Measurements from ENCODE around the gene TCTA.
"Not testable (repeated sequence)": the region's sequence is repeated elsewhere in the genome, so short reads cannot be mapped to it uniquely, and the experiment has no call there.

The TCTA gene, protein sequence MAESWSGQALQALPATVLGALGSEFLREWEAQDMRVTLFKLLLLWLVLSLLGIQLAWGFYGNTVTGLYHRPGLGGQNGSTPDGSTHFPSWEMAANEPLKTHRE

DNA sequence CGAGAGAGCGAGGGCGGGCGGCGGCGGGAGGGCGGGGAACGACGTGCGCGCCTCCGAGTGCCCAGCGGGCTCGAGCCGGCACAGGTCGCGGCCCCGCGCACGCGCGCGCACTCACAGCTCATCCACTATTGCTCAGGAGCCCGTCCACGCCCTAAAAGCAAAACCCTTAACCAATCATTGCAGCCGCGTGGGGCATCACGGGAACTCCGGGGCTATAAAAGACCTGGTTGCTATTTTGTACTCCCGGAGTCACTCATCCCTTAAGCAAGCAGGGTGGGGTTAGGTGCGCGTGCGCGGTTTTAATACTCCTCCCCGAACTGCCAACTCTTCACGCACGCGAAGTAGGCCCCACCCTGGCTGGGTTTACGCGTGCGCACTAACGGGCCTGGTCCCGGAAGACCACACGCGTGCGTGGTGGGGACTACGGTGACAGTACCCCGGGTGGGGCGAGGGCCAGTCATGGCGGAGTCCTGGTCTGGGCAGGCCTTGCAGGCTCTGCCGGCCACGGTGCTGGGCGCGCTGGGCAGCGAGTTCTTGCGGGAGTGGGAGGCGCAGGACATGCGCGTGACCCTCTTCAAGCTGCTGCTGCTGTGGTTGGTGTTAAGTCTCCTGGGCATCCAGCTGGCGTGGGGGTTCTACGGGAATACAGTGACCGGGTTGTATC lies at the start of gene TCTA, which contains the start of gene RHOA:
Gene TCTA, plus strand, starts transcription at position 456 of the 664 bp plus-strand sequence. Its CDS starts 4 bp downstream, at position 460.
Gene RHOA, minus strand, starts transcription at position 9 of the 664 bp plus-strand sequence. CDS start 36,387 bp downstream, outside the sequence.
- peak; percentile 100 for DNase-seq (ENCODE audit: insufficient read length, low spot score)
- peak; percentile 98 for FAIRE-seq

DNA sequence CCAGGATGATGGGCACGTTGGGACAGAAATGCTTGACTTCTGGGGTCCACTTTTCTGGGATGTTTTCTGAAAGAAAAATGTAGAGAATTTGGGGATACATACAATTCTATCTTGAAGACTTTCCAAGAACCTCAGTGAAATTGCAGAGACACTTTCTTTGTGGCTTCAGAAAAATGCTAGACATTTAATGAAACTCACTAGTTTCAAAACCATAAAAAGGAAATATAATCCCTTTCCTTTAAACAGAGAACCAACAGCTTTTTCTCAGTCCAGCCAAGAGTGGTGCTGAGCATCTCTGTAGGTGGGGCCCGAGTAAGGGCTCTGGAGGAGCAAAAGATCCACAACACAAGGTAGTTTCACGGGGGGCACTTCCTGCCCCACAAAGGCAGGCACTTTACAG lies 49.7 kb upstream of the TCTA start:
- FAIRE-seq (no peak), DNase-seq (ENCODE audit: insufficient read length, low spot score) (no peak)

DNA sequence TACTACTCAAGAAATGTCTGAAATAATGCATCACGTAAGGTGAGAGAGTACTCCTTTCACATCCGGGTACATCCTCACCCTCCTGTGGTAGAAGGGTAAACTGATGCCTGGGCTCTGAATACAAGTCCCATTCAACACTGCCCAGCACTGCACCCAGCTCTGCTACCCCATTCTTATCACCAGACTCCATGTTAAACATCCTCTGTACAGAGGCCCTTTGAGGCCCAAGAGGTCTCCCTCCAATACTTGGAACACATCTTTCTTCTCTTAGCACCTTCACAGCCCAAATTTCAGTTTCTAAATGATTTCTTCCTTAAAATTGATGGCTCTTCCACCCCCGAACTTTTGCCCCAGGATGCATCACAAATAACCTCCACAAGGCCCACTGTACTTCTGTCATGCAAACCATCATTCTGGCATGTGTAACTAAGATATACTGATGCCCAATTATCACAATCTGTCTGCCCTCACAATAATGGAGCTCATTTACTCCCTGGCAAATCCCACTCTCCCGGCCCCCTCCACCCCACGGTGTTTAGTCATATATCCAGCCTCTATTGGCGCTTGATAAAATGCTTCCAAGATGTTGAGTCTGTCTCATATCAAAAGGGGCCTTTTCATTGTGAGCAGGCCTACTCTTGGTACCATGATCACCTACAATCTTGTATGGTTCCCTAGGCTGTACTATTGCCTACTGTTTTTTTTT lies 41.5 kb upstream of the TCTA start:
- no peak for DNase-seq (ENCODE audit: insufficient read length, low spot score)
- no peak for FAIRE-seq

- FAIRE-seq (no peak), DNase-seq (ENCODE audit: insufficient read length, low spot score) (no peak)
Measured at GRCh38 chr3:49371946-49372345, 40.3 kb upstream of the TCTA start.

- DNase-seq (ENCODE audit: insufficient read length, low spot score) (no peak), FAIRE-seq (no peak)
Measured at GRCh38 chr3:49377483-49377882, 34.7 kb upstream of the TCTA start.

GRCh38 chr3:49378249-49378895 lies 33.9 kb upstream of the TCTA start:
- FAIRE-seq (no peak), DNase-seq (ENCODE audit: insufficient read length, low spot score) (no peak)

DNA sequence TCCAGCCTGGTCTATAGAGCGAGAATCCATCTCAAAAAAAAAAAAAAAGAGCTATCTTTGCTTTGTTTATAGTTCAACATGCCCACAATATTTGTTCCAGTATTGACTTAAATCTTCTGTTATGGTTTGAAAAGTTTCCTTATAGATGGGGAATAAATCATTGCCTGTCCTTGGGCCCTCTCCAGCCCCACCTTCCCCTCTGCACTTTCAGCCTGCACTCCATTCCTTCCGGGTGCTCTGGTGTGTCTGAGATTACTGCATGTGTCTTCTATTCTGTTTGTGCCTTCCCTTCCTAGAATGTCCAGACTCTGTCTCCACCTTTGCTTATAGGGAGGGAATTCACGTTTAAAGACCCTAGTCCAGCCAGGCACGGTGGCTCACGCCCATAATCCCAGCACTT lies 28.8 kb upstream of the TCTA start:
- no peak for FAIRE-seq
- DNase-seq (ENCODE audit: insufficient read length, low spot score) = no peak

- no peak for DNase-seq (ENCODE audit: insufficient read length, low spot score)
- FAIRE-seq = no peak
Measured at GRCh38 chr3:49385617-49386016, 26.6 kb upstream of the TCTA start.

- DNase-seq (ENCODE audit: insufficient read length, low spot score) (no peak), FAIRE-seq (no peak)
Measured at GRCh38 chr3:49386056-49386756, 26.0 kb upstream of the TCTA start.

GRCh38 chr3:49387721-49388120 lies 24.5 kb upstream of the TCTA start:
- FAIRE-seq = no peak
- no peak for DNase-seq (ENCODE audit: insufficient read length, low spot score)

DNA sequence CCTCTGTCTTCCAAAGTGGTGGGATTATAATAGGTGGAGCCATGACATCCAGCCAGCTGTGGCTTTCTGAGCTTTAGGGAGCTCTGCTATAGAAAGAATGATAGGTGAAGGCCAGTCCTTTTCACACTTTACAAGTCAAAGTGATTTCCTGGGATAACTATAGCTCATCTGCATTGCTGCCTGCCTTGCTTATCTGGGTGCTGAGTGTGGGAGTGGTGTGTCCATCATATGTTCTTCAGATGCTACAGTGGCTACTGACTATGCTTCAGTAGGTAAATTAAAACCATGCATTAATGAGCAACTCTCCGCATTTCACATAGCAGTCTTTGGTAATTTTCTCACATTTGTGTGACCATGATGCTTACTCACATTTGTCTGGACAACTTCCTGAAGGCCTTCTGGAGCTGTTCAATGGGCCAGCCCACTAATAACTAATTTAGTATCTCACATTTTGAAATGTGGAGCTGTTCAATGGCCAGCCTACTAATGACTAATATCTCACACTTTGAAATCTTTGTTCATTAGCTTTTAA lies 23.9 kb upstream of the TCTA start:
- FAIRE-seq (no peak), DNase-seq (ENCODE audit: insufficient read length, low spot score) (no peak)

DNA sequence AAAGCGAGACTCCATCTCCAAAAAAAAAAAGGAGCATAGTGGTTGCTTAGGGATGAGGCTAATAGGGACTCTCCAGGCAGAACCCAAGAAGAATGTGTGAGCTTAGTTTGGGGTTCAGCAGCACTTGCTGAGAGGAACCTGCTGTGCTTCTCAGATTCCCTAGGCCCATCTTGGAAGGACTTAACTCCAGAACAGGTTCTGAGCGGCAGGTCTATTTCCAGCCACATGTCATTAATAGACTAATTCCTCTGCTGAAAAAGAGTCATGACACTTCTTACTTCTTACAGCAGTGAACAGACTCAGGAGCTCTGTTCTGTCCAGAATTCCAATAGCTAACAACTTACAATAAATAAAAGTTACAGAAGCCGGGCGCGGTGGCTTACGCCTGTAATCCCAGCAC lies 22.9 kb upstream of the TCTA start:
- FAIRE-seq = no peak
- DNase-seq (ENCODE audit: insufficient read length, low spot score) = no peak

DNA sequence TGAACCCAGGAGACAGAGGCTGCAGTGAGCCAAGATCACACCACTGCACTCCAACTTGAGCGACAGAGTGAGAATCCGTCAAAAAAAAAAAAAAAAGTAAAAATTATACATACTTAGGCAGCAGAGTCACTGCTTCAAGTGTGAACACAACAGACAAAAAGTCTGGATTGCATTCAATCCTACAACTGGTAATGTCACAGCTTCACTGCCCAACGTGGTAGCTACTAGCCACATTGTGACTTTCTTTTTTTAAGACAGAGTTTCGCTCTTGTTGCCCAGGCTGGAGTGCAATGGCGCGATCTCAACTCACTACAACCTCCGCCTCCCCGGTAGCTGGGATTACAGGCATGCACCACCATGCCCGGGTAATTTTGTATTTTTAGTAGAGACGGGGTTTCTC lies 20.9 kb upstream of the TCTA start:
- not testable (repeated sequence) for FAIRE-seq; DNase-seq (ENCODE audit: insufficient read length, low spot score)

GRCh38 chr3:49397470-49397869 lies 14.8 kb upstream of the TCTA start:
- FAIRE-seq (no peak), DNase-seq (ENCODE audit: insufficient read length, low spot score) (no peak)

- FAIRE-seq = no peak
- no peak for DNase-seq (ENCODE audit: insufficient read length, low spot score)
Measured at GRCh38 chr3:49399461-49399860, 12.8 kb upstream of the TCTA start.

DNA sequence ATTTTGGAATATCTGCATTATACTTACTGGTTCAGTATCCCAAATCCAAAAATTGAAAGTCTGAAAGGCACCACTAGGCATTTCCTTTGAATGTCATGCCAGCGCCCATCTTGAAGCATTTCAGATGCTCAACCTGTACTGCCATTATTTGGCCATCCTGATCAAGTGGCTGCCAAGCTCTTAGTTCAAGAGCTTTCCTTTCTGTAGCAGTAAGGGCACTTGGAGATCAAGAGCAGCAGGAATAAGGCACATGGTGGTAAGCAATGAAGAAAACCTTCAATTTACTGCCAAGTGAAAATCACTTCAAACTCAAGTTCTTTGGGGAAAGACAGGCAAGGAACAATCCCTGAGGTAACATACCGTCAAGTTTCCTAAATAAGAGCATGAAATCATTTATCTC lies 10.5 kb upstream of the TCTA start:
- DNase-seq (ENCODE audit: insufficient read length, low spot score) = no peak
- no peak for FAIRE-seq

DNA sequence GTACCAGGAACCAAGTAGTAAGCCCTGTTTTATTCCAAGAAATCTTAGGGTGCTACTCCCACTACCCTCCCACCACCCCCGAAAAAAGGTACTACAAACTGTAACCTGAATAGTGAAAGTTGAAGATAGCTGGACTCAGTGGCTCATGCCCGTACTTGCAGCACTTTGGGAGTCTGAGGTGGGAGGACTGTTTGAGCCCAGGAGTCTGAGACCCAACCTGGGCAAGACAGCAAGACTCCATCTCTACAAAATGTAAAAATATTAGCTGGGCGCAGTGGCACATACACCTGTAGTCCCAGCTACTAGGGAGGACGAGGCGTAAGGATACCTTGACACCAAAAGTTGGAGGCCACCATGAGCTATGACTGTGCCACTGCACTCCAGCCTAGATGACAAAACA lies 8.3 kb upstream of the TCTA start:
- no peak for FAIRE-seq
- DNase-seq (ENCODE audit: insufficient read length, low spot score) = no peak

DNA sequence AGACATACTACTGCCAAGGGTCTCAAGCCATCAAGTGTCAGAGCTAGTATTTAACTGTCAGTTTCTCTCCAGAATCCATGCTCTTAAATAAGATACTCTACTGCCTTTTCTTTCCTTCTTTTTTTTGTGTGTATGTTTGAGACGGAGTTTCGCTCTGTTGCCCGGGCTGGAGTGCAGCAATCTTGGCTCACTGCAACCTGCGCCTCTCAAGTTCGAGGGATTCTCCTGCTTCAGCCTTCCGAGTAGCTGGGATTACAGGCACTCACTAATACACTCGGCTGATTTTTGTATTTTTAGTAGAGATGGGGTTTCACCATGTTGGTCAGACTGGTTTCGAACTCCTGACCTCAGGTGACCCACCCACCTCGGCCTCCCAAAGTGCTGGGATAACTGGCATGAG lies 6.7 kb upstream of the TCTA start:
- DNase-seq (ENCODE audit: insufficient read length, low spot score); FAIRE-seq: not testable (repeated sequence)

DNA sequence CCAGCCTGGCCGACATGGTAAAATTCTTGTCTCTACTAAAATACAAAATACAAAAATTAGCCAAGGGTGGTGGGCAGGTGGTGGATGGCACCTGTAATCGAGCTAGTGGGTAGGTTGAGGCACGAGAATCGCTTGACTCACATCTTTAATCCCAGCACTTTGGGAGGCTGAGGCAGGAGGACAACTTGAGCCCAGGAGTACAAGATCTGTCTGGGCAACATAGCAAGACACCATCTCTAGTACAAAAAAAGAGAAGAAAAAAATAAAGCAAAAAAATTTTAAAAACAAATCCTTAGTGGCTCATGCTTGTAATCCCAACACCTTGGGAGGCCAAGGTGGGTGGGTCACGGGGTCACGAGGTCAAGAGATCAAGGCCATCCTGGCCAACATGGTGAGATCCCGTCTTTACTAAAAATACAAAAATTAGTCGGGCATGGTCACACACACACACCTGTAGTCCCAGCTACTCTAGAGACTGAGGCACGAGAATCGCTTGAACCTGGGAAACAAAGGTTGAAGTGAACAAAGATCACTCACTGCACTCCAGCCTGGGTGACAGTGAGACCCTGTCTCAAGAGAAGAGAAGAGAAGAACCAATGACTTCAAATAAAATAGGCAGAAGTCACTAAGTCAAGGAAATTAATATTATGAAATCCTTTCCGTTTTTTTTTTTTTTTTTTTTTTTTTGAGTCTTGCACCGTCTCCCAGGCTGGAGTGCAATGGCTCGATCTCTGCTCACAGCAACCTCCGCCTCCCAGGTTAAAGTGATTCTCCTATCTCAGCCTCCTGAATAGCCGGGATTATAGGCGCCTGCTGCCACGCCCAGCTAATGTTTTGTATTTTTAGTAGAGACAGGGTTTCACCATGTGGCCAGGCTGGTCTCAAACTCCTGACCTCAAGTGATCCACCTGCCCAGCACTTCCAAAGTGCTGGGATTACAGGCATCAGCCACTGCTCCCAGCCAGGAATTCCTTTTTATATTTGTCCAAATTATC lies 5.4 kb upstream of the TCTA start:
- FAIRE-seq = peak; percentile 33
- DNase-seq (ENCODE audit: insufficient read length, low spot score) = no peak

All from HTR-8/SVneo (cell line).